Effector memory CD8-positive, alpha-beta T cell (primary cell): ENCODE results near the gene CYP11A1.

Experiments used
- ATAC-seq: fragments of 150-1000 bp; cut with Tn5 transposase; replicated peaks from 2 replicates; pipeline ENCODE4 v1.10.0; 2021; ENCODE audit warnings: mild to moderate bottlenecking, moderate library complexity
- DNase-seq, 3 experiments: peaks; one replicate each; pipeline ENCODE4 v3.0.0; 2021
- H3K27ac Mint-ChIP-seq, 2 donors: one replicate each; pipeline ENCODE4 v1.8.0; 2022; ENCODE audit warnings: mild to moderate bottlenecking in 2 of 2, mixed read lengths in 2 of 2, moderate library complexity in 2 of 2
- H3K27me3 Mint-ChIP-seq, 2 donors: one replicate each; pipeline ENCODE4 v1.8.0; 2022; ENCODE audit warnings: mixed read lengths in 2 of 2
- H3K36me3 Mint-ChIP-seq: one replicate; pipeline ENCODE4 v1.8.0; 2022; ENCODE audit warnings: mild to moderate bottlenecking, moderate library complexity, mixed read lengths; ENCODE audit not compliant: insufficient read depth
- H3K4me1 Mint-ChIP-seq, 2 donors: one replicate each; pipeline ENCODE4 v1.8.0; 2022; ENCODE audit warnings: low read depth in 2 of 2, mixed read lengths in 2 of 2
- H3K4me3 Mint-ChIP-seq, 2 donors: one replicate each; pipeline ENCODE4 v1.8.0; 2022; ENCODE audit warnings: mild to moderate bottlenecking in 2 of 2, mixed read lengths in 2 of 2, moderate library complexity in 2 of 2
- H3K9me3 Mint-ChIP-seq, 2 donors: one replicate each; pipeline ENCODE4 v1.8.0; 2022; ENCODE audit warnings: mixed read lengths in 2 of 2

Gene CYP11A1

DNA sequence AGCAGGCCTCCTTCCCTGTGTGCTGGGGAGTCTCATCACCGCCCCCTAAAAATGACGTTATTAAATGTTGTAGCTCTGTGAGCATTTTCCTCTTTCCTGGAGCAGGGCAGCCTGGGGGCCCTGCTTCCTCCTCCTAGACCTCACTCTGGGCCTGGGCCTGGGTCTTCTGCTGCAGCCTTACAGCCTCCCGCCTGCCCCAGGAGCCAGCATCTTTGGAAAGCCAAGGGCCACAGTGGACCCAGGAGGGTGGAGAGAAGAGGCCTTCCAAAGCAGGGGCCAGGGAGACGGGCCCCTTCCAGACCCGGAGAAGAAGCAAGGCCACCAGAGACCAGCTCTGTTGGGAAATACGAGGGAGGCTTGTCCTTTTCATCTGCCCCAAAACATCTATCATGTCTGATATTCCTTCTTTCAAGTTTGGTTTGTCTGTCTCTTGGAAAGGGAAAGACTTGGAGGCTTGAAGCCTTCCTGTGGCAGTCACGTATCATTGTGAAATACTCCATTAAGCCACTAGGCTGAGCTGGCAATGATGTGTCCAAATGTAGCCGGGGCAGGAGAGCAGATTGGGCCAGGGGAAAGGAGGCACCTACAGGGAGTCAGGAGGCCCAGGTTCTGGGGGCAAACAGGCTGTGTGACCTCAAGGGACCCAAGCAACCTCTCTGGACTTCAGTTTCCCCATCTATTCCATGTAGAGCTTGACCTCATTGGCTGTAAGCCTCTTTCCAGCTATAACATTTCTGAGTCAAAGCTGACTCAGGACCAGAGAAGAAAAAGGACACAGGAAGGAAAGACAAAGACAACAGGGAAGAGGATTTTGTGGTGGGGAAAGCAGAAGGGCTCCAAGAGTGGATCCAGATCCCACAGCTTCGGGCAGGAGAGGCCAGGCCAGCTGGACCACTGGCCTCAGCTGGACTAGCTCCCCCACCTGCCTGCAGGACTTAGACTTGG is 31.1 kb downstream of the CYP11A1 start:
- no peaks in the 10 kb centered on the region for H3K36me3 Mint-ChIP-seq
- DNase-seq = no peak
- H3K4me1 Mint-ChIP-seq = no peaks in the 10 kb centered on the region
- H3K4me3 Mint-ChIP-seq = no peak overlapping the region
- no peak for ATAC-seq
- no peak overlapping the region for H3K27ac Mint-ChIP-seq
- peaks cover 5 to 21% of the 10 kb centered on the region in 2 donors for H3K27me3 Mint-ChIP-seq
- H3K9me3 Mint-ChIP-seq = no peaks in the 10 kb centered on the region

- no peak for DNase-seq
- peaks cover 5 to 11% of the 10 kb centered on the region in 2 donors for H3K27me3 Mint-ChIP-seq
- H3K4me1 Mint-ChIP-seq = no peaks in the 10 kb centered on the region
- no peaks in the 10 kb centered on the region for H3K36me3 Mint-ChIP-seq
- no peak overlapping the region for H3K4me3 Mint-ChIP-seq
- no peak for ATAC-seq
- H3K9me3 Mint-ChIP-seq = no peaks in the 10 kb centered on the region
- H3K27ac Mint-ChIP-seq = no peak overlapping the region
Measured at GRCh38 chr15:74335396-74335795, 32.0 kb downstream of the CYP11A1 start.

DNA sequence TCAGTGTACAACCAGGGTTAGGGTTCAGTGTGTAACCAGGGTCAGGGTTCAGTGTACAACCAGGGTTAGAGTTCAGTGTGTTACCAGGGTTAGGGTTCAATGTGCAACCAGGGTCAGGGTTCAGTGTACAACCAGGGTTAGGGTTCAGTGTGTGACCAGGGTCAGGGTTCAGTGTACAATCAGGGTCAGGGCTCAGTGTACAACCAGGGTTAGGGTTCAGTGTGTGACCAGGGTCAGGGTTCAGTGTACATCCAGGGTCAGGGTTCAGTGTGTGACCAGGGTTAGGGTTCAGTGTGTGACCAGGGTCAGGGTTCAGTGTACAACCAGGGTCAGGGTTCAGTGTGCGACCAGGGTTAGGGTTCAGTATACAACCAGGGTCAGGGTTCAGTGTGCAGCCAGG is 33.3 kb downstream of the CYP11A1 start:
- Mint-ChIP-seq H3K4me3 (no peak overlapping the region), H3K27me3 (peaks cover 0 to 5% of the 10 kb centered on the region in 2 donors), H3K9me3 (no peaks in the 10 kb centered on the region), H3K4me1 (no peaks in the 10 kb centered on the region), H3K27ac (no peak overlapping the region), H3K36me3 (no peaks in the 10 kb centered on the region)
- no peak for DNase-seq
- ATAC-seq = no peak

DNA sequence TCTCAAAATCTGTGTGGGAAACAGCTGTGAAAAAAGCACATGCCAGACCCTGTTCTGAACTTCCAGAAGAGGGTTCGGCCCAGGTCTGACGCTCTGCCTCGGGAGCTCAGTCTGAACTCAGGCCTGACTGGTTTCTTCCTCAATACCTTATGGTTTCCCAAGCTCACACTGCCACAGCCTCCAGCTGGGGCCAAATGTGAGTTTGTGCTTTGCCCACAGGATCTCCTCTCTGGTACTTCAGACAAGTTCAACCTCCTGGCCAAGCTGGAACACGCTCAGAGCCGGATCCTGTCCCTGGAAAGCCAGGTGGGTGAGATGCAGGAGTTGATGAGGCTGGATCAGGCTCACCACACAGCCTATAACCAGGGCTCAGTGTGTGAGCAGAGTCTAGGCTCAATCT is 33.8 kb downstream of the CYP11A1 start:
- peaks cover 0 to 5% of the 10 kb centered on the region in 2 donors for H3K27me3 Mint-ChIP-seq

GRCh38 chr15:74333093-74333492 is 34.4 kb downstream of the CYP11A1 start:
- peaks cover 7% of the 10 kb centered on the region for H3K36me3 Mint-ChIP-seq
- no peak for ATAC-seq
- H3K27ac Mint-ChIP-seq = no peak overlapping the region
- peaks cover 7 to 8% of the 10 kb centered on the region in 2 donors for H3K4me1 Mint-ChIP-seq
- no peaks in the 10 kb centered on the region for H3K9me3 Mint-ChIP-seq
- H3K27me3 Mint-ChIP-seq = peaks cover 0 to 5% of the 10 kb centered on the region in 2 donors
- DNase-seq = no peak
- no peak overlapping the region for H3K4me3 Mint-ChIP-seq

More for the DNA sequence above, 33.8 kb downstream of the CYP11A1 start:
- DNase-seq = no peak
- no peak overlapping the region for H3K27ac Mint-ChIP-seq
- no peak overlapping the region for H3K4me3 Mint-ChIP-seq
- peaks cover 2 to 3% of the 10 kb centered on the region in 2 donors for H3K4me1 Mint-ChIP-seq
- H3K9me3 Mint-ChIP-seq = no peaks in the 10 kb centered on the region
- ATAC-seq = no peak
- peaks cover 2% of the 10 kb centered on the region for H3K36me3 Mint-ChIP-seq

DNA sequence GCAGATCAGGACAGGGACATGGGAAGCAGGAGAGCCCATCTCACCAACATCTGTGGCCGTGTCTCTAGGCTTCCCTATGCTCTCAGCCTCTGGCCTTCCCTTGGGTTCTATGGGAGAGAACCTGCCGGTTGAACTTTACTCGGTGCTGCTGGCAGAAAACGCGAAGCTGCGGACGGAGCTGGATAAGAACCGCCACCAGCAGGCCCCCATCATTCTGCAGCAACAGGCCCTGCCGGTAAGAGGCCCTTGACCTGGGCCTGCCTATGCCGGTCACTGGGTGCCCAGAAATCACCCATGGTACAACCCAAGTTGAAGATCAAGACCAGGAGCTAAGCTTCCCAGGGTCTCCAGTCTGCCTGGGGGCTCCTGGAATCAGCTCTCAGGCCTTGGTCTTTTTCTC is 34.8 kb downstream of the CYP11A1 start:
- H3K27ac Mint-ChIP-seq = no peak overlapping the region
- no peak for DNase-seq
- no peaks in the 10 kb centered on the region for H3K9me3 Mint-ChIP-seq
- ATAC-seq = no peak
- no peak overlapping the region for H3K4me3 Mint-ChIP-seq
- H3K36me3 Mint-ChIP-seq = peaks cover 7% of the 10 kb centered on the region
- H3K4me1 Mint-ChIP-seq = peaks cover 11 to 13% of the 10 kb centered on the region in 2 donors
- H3K27me3 Mint-ChIP-seq = peaks cover 0 to 5% of the 10 kb centered on the region in 2 donors

- no peak overlapping the region for H3K4me3 Mint-ChIP-seq
- H3K27me3 Mint-ChIP-seq = peaks cover 0 to 5% of the 10 kb centered on the region in 2 donors
- H3K27ac Mint-ChIP-seq = no peak overlapping the region
- H3K9me3 Mint-ChIP-seq = no peaks in the 10 kb centered on the region
- H3K36me3 Mint-ChIP-seq = peaks cover 7% of the 10 kb centered on the region
- DNase-seq (no peak), ATAC-seq (no peak)
- peaks cover 11 to 15% of the 10 kb centered on the region in 2 donors for H3K4me1 Mint-ChIP-seq
Measured at GRCh38 chr15:74332011-74332410, 35.4 kb downstream of the CYP11A1 start.

- Mint-ChIP-seq H3K9me3 (no peaks in the 10 kb centered on the region), H3K36me3 (peaks cover 7% of the 10 kb centered on the region), H3K4me1 (peaks cover 11 to 15% of the 10 kb centered on the region in 2 donors), H3K4me3 (no peak overlapping the region), H3K27me3 (no peaks in the 10 kb centered on the region), H3K27ac (no peak overlapping the region)
- DNase-seq (no peak), ATAC-seq (no peak)
Measured at GRCh38 chr15:74330861-74331408, 36.5 kb downstream of the CYP11A1 start.

GRCh38 chr15:74328331-74329056 is 39.0 kb downstream of the CYP11A1 start:
- Mint-ChIP-seq H3K4me3 (peak overlapping the region in 1 of 2 donors; percentile 37), H3K36me3 (peaks cover 7% of the 10 kb centered on the region), H3K9me3 (no peaks in the 10 kb centered on the region), H3K27ac (peak overlapping the region; percentile 42 to 70), H3K4me1 (peaks cover 11 to 15% of the 10 kb centered on the region in 2 donors), H3K27me3 (peaks cover 8 to 18% of the 10 kb centered on the region in 2 donors)
- DNase-seq (no peak), ATAC-seq (no peak)

- ATAC-seq = no peak
- no peaks in the 10 kb centered on the region for H3K9me3 Mint-ChIP-seq
- H3K4me1 Mint-ChIP-seq = peaks cover 11 to 15% of the 10 kb centered on the region in 2 donors
- H3K4me3 Mint-ChIP-seq = peak overlapping the region in 1 of 2 donors; percentile 37
- peaks cover 7% of the 10 kb centered on the region for H3K36me3 Mint-ChIP-seq
- DNase-seq = no peak
- peak overlapping the region in 1 of 2 donors; percentile 70 for H3K27ac Mint-ChIP-seq
- peaks cover 8 to 25% of the 10 kb centered on the region in 2 donors for H3K27me3 Mint-ChIP-seq
Measured at GRCh38 chr15:74327756-74328155, 39.7 kb downstream of the CYP11A1 start.

DNA sequence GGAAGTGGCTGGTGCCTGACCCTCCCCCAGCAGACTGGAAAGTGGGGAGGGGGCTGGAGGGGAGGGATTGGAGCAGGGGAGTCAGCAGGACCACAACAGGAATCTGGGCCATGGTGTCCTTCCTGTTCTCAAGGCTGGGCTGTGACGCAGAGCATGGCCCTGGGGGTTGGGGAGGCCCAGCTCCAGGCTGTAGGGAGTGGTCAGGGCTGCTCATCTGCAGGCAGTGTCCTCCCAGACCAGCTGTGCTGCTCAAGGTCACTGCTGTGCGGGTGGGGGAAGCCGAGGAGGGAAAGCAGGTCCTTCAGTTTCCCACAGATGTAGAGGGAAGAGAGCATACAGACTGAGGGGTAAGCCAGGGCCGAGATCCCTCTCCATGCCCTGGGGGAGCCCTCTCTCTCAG is 40.7 kb downstream of the CYP11A1 start:
- peaks cover 8 to 30% of the 10 kb centered on the region in 2 donors for H3K27me3 Mint-ChIP-seq
- peaks cover 11 to 17% of the 10 kb centered on the region in 2 donors for H3K4me1 Mint-ChIP-seq
- no peak overlapping the region for H3K27ac Mint-ChIP-seq
- ATAC-seq (no peak), DNase-seq (no peak)
- H3K4me3 Mint-ChIP-seq = no peak overlapping the region
- H3K9me3 Mint-ChIP-seq = no peaks in the 10 kb centered on the region
- peaks cover 7% of the 10 kb centered on the region for H3K36me3 Mint-ChIP-seq

- Mint-ChIP-seq H3K9me3 (no peaks in the 10 kb centered on the region), H3K4me1 (peaks cover 11 to 17% of the 10 kb centered on the region in 2 donors), H3K36me3 (peaks cover 7% of the 10 kb centered on the region), H3K27me3 (peaks cover 8 to 35% of the 10 kb centered on the region in 2 donors), H3K4me3 (no peak overlapping the region), H3K27ac (peak overlapping the region in 1 of 2 donors; percentile 13)
- ATAC-seq (no peak), DNase-seq (no peak)
Measured at GRCh38 chr15:74324714-74325113, 42.7 kb downstream of the CYP11A1 start.

- H3K27ac Mint-ChIP-seq = peak overlapping the region in 1 of 2 donors; percentile 36
- H3K27me3 Mint-ChIP-seq = peaks cover 8 to 35% of the 10 kb centered on the region in 2 donors
- DNase-seq = peak; percentile 39 to 49 (median 46)
- H3K9me3 Mint-ChIP-seq = no peaks in the 10 kb centered on the region
- no peaks in the 10 kb centered on the region for H3K36me3 Mint-ChIP-seq
- H3K4me3 Mint-ChIP-seq = no peak overlapping the region
- peak; percentile 58 for ATAC-seq
- H3K4me1 Mint-ChIP-seq = peaks cover 0 to 4% of the 10 kb centered on the region in 2 donors
Measured at GRCh38 chr15:74322558-74323180, 44.8 kb downstream of the CYP11A1 start.
